PFSK-1 (cell line): ENCODE results near the gene IFT81.

Experiments used
- POLR2AphosphoS5 ChIP-seq: IDR thresholded peaks from 2 replicates; pipeline ENCODE4 v1.6.1; 2012; ENCODE audit warnings: low read depth, mild to moderate bottlenecking, control low read depth, low read length, moderate library complexity
- REST ChIP-seq, 2 experiments: IDR thresholded peaks; 2 replicates each; pipeline versions ENCODE4 v1.6.1 to v1.8.0; 2011 to 2012; ENCODE audit warnings: low read depth in 2 of 2, low read length in 2 of 2, control low read depth in 1 of 2, inconsistent platforms in 1 of 2, mild to moderate bottlenecking in 1 of 2, moderate library complexity in 1 of 2; ENCODE audit not compliant: insufficient read depth in 1 of 2

- TF ChIP-seq POLR2AphosphoS5 (no peak), REST (IDR thresholded peaks at IDR 0.05; ENCODE audit: insufficient read depth in 1 of 2, low read depth in 2 of 2, low read length in 2 of 2) (no peak)
Observed at GRCh38 chr12:110253176-110253575, 129.0 kb downstream of the IFT81 start.
